Gastroesophageal sphincter (tissue), 4 donors: ENCODE data around the gene WDR81. TPM values are rescaled to one million over a fixed set of nuclear protein-coding genes. Genes with fewer than 3 reads are reported as not detected.
A peak's percentile ranks its signal among the peaks of the same experiment; 100 is the strongest.

Source experiments
- ATAC-seq: fragments of 150-250 bp; one replicate; pipeline ENCODE4 v1.9.1; 2016; ENCODE audit warnings: mild to moderate bottlenecking, moderate library complexity
- H3K27ac ChIP-seq, 4 donors: fragments of 200-600 bp; sonication (generic) in 3 of 4; 1 replicate in 3 of 4; 2 replicates in 1 of 4; pipeline ENCODE4 v1.5.1; 2016 to 2019
- H3K27me3 ChIP-seq: fragments of 200-600 bp; sonication (generic); one replicate; pipeline ENCODE4 v1.5.1; 2019
- H3K36me3 ChIP-seq, 2 donors: fragments of 200-600 bp; sonication (generic); one replicate each; pipeline ENCODE4 v1.5.1; 2019; ENCODE audit warnings: control low read depth in 1 of 2
- H3K4me1 ChIP-seq, 3 donors: fragments of 200-600 bp; sonication (generic); 1 replicate in 2 of 3; 2 replicates in 1 of 3; pipeline ENCODE4 v1.5.1; 2016 to 2019; ENCODE audit warnings: control low read depth in 2 of 3
- H3K4me3 ChIP-seq, 2 donors: fragments of 200-600 bp; sonication (generic); one replicate each; pipeline ENCODE4 v1.5.1; 2019; ENCODE audit warnings: mild to moderate bottlenecking in 1 of 2, moderate library complexity in 1 of 2
- H3K9me3 ChIP-seq, 3 donors: fragments of 200-600 bp; sonication (generic); one replicate each; pipeline ENCODE4 v1.5.1; 2017 to 2019; ENCODE audit warnings: control low read depth in 2 of 3
- EP300 ChIP-seq: sonication (generic); formaldehyde crosslinking; IDR thresholded peaks from one replicate; pipeline ENCODE4 v1.6.1; 2017; ENCODE audit warnings: antibody characterized with exemption, mild to moderate bottlenecking
- POLR2AphosphoS5 ChIP-seq: sonication (generic); formaldehyde crosslinking; IDR thresholded peaks from one replicate; pipeline ENCODE4 v1.6.1; 2017; ENCODE audit warnings: antibody characterized with exemption
- WGBS, 2 donors: methylation state at CpG; one replicate each; pipeline ENCODE4 v1.1.5; 2018; ENCODE audit warnings: low coverage in 1 of 2; 5-methylcytosine and 5-hydroxymethylcytosine counted together
- total RNA-seq, 4 donors: library from RNA; depleted of rRNA; stranded (reverse); fragments of >200 nt; gene quantifications; one replicate each; pipeline ENCODE4 v1.1.0, GENCODE V29; 2016

The WDR81 gene
- total RNA-seq, 4 donors from 2014 or later, result 21.8 to 44.1 (median 32.2) TPM

DNA sequence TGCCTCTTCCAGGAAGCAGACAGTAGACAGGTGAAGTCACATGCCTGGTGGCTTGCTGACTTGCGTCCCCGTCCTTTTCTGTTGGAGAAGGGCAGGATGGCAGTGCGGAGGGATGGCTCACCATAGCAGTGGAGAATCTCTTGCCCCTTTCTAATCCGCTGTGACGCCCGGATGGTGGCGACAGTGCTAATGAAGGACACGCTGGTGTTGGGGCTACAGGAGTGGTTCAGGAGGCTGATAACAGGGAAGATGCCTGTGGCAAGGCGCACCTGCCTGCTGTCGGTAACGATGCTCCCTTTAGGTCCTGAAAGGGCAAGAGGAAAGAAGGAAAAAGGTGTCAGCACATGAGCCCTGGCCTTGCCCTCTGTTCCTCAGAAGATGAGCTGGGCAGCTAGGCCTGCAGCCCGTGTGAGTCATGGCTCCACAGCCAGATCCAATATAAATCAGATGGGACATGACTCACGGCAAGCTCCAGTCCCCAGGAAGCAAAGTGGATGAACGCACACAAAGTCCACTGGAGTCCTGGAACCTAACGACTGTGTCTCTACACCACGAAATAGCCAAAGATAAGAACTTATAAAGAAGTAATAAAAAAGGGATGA, 62.9 kb downstream of the WDR81 start:
- Histone ChIP-seq H3K36me3 (peaks cover 0 to 28% of the 10 kb centered on the region in 2 donors), H3K4me3 (no peak overlapping the region), H3K27me3 (no peaks in the 10 kb centered on the region), H3K9me3 (no peaks in the 10 kb centered on the region), H3K4me1 (peaks cover 0 to 39% (median 12%) of the 10 kb centered on the region in 3 donors), H3K27ac (peak overlapping the region; percentile 16 to 89 (median 74))
- TF ChIP-seq POLR2AphosphoS5, result peak; percentile 79
- no peak for TF ChIP-seq EP300
- ATAC-seq, result peak; percentile 61
- WGBS, 2 donors, result 21 to 81% methylated on average over 4 to 8 of the region's 16 CpGs

Other genes starting within 250 kb of the WDR81 start
- gene MYO1C, start 232.0 kb upstream of the WDR81 start, total RNA-seq, result 100 to 1,000 TPM; 215 to 461 (median 287) TPM
- gene INPP5K, start 208.1 kb upstream of the WDR81 start, total RNA-seq, result 10 to 100 TPM; 59.6 to 76.0 (median 73.1) TPM
- 10 to 100 TPM; 40.8 to 61.1 (median 45.5) TPM for gene PITPNA, start 161.9 kb upstream of the WDR81 start, total RNA-seq
- gene SLC43A2, start 95.9 kb upstream of the WDR81 start, total RNA-seq, result 10 to 100 TPM in 3 of 4 donors, 1 to 10 TPM in 1; 6.4 to 16.8 (median 10.4) TPM
- gene SCARF1, start 79.0 kb upstream of the WDR81 start, total RNA-seq, result 10 to 100 TPM in 3 of 4 donors, 1 to 10 TPM in 1; 8.9 to 16.8 (median 12.7) TPM
- gene RILP, start 74.8 kb upstream of the WDR81 start, total RNA-seq, result 10 to 100 TPM; 17.4 to 33.4 (median 22.2) TPM
- gene PRPF8, start 39.8 kb upstream of the WDR81 start, total RNA-seq, result 100 to 1,000 TPM; 111 to 195 (median 161) TPM
- 1 to 10 TPM; 4.2 to 5.1 (median 4.8) TPM for gene TLCD2, start 14.3 kb upstream of the WDR81 start, total RNA-seq
- gene SERPINF2, start 18.2 kb downstream of the WDR81 start, total RNA-seq, result 1 to 10 TPM; 2.0 to 7.6 (median 5.1) TPM
- gene SERPINF1, start 37.4 kb downstream of the WDR81 start, total RNA-seq, result 100 to 1,000 TPM; 136 to 634 (median 302) TPM
- 10 to 100 TPM in 2 of 4 donors, 1 to 10 TPM in 2; 8.1 to 14.0 (median 11.0) TPM for gene SMYD4, start 105.2 kb downstream of the WDR81 start, total RNA-seq
- 10 to 100 TPM; 22.0 to 33.0 (median 25.2) TPM for gene RPA1, start 105.3 kb downstream of the WDR81 start, total RNA-seq